ENCODE data around the gene LAX1.

The LAX1 gene

DNA sequence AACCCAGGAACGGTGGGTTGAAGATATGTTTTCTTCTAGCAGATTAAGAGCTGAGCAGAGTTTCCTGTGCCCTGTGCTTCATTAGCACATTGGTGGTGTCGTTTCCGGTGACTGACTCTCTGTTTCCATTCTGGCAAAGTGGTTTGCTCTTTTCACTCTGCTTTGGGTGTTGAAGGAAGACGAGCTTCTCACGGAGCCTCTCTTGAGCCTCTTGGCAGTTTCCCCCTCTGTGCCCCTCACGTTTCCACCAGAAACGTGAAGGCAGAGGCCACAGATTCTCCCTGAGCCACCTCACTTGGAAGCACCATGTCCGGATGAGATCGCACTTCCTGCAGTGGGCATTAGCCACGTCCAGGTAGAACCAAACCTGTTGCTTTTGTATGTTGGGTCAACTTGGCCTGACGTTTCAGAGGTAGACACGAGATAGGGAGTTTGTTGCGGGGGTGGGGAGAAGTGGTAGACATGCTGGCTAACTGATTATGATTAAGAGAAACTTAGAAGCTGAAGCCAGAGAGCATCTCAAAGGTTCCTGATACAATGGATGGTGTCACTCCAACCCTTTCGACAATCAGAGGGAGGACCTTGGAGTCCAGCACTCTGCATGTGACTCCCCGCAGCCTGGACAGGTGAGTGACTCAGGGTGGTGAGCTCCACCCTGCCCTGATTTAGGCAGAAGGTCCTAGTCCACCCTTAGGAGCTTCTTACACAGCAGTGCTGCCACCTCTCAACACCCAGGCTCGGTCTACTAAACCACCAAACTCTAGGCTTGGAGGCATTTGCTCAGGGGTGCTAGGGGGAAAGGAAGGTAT is at the start of gene LAX1:
LAX1 (plus strand) TSS at position 155 of the 809 bp plus-strand sequence; CDS start at position 538, 383 bp downstream.
- no peak within 1 kb of the TSS for H3K4me3 ChIP-seq (replicated peaks; ENCODE audit: low read depth, low read length)
- no peak for DNase-seq (ENCODE audit: extremely low read depth, low read depth)
- TF ChIP-seq CTCF (IDR thresholded peaks at IDR 0.05; ENCODE audit: low read depth, low read length, missing control alignments), result no peak

DNA sequence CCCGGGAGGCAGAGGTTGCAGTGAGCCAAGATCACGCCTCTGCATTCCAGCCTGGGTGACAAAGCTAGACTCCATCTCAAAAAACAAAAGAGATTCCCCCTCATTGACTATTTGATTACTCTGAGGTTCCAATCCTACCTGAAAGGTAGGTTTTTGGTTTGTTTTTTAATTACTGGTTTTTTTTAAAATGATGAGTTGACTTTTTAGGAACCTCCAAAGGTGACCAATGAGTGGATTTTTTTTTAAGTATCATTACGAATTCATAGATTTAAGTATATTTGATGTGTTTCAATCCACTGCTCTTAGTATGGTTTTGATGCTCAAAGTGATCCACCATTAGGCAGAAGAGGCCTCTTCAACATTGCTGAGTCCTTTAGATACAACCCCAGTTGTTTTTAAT is 47.9 kb upstream of the LAX1 start:
- no peak for DNase-seq (ENCODE audit: extremely low read depth, low read depth)
- no peak for TF ChIP-seq CTCF (IDR thresholded peaks at IDR 0.05; ENCODE audit: low read depth, low read length, missing control alignments)
- no peak overlapping the region for H3K4me3 ChIP-seq (replicated peaks; ENCODE audit: low read depth, low read length)

DNA sequence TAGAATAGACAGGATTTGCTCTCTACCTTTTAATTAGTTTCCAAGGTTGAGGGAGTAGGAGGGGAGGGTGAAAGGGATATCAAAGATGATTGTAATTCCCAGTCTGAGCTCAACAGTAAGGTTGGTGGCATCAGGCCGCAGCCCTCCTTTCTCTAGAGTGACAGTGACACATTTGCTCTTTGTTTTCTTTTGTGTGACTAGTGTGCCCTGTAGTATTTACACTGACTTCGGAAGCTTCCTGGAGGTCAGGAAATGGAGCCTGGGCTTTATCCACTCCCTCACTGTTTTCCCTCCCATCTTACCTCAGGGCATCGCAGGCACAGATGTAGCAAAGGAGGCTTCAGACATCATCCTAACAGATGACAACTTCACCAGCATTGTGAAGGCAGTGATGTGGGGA is 44.7 kb upstream of the LAX1 start:
- TF ChIP-seq CTCF (IDR thresholded peaks at IDR 0.05; ENCODE audit: low read depth, low read length, missing control alignments), result no peak
- no peak overlapping the region for H3K4me3 ChIP-seq (replicated peaks; ENCODE audit: low read depth, low read length)
- DNase-seq (ENCODE audit: extremely low read depth, low read depth), result no peak

- no peak for TF ChIP-seq CTCF (IDR thresholded peaks at IDR 0.05; ENCODE audit: low read depth, low read length, missing control alignments)
- no peak overlapping the region for H3K4me3 ChIP-seq (replicated peaks; ENCODE audit: low read depth, low read length)
- no peak for DNase-seq (ENCODE audit: extremely low read depth, low read depth)
Observed at GRCh38 chr1:203722909-203723308, 42.1 kb upstream of the LAX1 start.

GRCh38 chr1:203726417-203726867 is 38.5 kb upstream of the LAX1 start:
- no peak for TF ChIP-seq CTCF (IDR thresholded peaks at IDR 0.05; ENCODE audit: low read depth, low read length, missing control alignments)
- H3K4me3 ChIP-seq (replicated peaks; ENCODE audit: low read depth, low read length), result no peak overlapping the region
- DNase-seq (ENCODE audit: extremely low read depth, low read depth), result no peak

DNA sequence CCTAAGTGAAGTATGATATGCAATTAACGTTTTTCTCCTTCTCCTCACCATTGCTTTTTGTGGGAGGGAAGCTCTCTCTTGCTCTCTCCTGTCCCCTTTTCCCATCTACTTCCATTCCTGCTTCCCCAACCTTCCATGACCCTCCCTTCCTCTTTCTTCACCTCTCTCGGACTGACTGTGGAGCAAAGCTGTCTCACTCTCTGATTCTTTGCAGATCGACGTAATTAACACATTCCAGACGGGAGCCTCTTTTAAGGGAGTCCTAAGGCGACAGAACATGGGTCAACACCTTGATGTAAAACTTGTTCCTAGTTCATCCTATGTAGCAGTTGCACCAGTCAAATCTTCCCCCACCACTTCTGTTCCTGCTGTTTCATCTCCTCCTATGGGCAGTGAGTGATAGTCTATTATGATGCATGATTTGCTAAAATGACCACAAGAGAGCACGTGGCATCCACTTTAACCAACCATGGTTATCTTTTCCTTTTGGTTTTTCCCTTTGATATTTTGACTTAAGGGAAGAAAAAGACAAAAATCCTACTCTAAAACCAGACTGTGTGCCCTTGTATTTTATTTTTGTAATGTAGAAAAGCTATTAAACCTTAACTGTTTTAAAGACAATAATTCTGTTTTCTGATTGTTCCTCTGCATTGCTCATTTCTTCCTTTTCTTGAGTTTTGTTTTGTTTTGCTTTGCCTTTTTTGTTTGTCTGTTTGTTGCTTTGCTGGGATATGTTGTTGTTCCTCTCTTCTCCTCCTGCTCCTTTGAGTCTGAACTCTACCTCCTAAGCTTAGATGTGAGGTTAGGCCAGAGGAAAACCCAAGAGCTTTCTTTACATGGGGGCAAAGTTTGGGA is 31.7 kb upstream of the LAX1 start:
- no peak for DNase-seq (ENCODE audit: extremely low read depth, low read depth)
- no peak for TF ChIP-seq CTCF (IDR thresholded peaks at IDR 0.05; ENCODE audit: low read depth, low read length, missing control alignments)
- H3K4me3 ChIP-seq (replicated peaks; ENCODE audit: low read depth, low read length), result no peak overlapping the region

Measured in HFF-Myc (cell line).